GM21825 (cell line): ENCODE data around the gene PPP2R3B.
"Not testable (repeated sequence)": the region's sequence is repeated elsewhere in the genome, so short reads cannot be mapped to it uniquely, and the experiment has no call there.

Source experiments
- ATAC-seq: cut with Tn5 transposase; IDR thresholded peaks from one replicate; pipeline ENCODE4 v1.9.1; 2021; ENCODE audit warnings: mild to moderate bottlenecking, moderate library complexity; ENCODE audit not compliant: unreplicated experiment

Gene PPP2R3B

GRCh38 chrX:338836-339400 is 47.8 kb downstream of the PPP2R3B start:
- no peak for ATAC-seq

GRCh38 chrX:338281-338835 is 48.3 kb downstream of the PPP2R3B start:
- ATAC-seq: no peak

GRCh38 chrX:337331-337831 is 49.3 kb downstream of the PPP2R3B start:
- ATAC-seq: no peak

- no peak for ATAC-seq
These were observed 50.5 kb downstream of the PPP2R3B start for GRCh38 chrX:336227-336626.

- no peak for ATAC-seq
These were observed 51.0 kb downstream of the PPP2R3B start for GRCh38 chrX:335758-336155.

GRCh38 chrX:334971-335757 is 51.5 kb downstream of the PPP2R3B start:
- no peak for ATAC-seq

GRCh38 chrX:334331-334891 is 52.3 kb downstream of the PPP2R3B start:
- no peak for ATAC-seq

GRCh38 chrX:333611-334311 is 52.9 kb downstream of the PPP2R3B start:
- ATAC-seq: no peak

GRCh38 chrX:332916-333610 is 53.6 kb downstream of the PPP2R3B start:
- no peak for ATAC-seq

GRCh38 chrX:332496-332860 is 54.2 kb downstream of the PPP2R3B start:
- ATAC-seq: no peak

- no peak for ATAC-seq
These were observed 54.7 kb downstream of the PPP2R3B start for GRCh38 chrX:331825-332495.

- no peak for ATAC-seq
These were observed 55.4 kb downstream of the PPP2R3B start for GRCh38 chrX:331151-331824.

- no peak for ATAC-seq
These were observed 56.0 kb downstream of the PPP2R3B start for GRCh38 chrX:330726-331150.

- not testable (repeated sequence) for ATAC-seq
These were observed 56.5 kb downstream of the PPP2R3B start for GRCh38 chrX:330141-330725.

- ATAC-seq: no peak
These were observed 57.3 kb downstream of the PPP2R3B start for GRCh38 chrX:329291-329910.

GRCh38 chrX:327660-328126 is 59.0 kb downstream of the PPP2R3B start:
- ATAC-seq: no peak

- ATAC-seq: not testable (repeated sequence)
These were observed 62.0 kb downstream of the PPP2R3B start for GRCh38 chrX:324664-325063.
